Glomerular visceral epithelial cell (primary cell): ENCODE measurements around the gene DBF4B.
A peak's percentile ranks its signal among the peaks of the same experiment; 100 is the strongest.

ENCODE experiments used
- DNase-seq: peaks from one replicate; pipeline ENCODE4 v3.0.0-alpha.2; 2016; ENCODE audit errors: extremely low spot score

Gene DBF4B

DNA sequence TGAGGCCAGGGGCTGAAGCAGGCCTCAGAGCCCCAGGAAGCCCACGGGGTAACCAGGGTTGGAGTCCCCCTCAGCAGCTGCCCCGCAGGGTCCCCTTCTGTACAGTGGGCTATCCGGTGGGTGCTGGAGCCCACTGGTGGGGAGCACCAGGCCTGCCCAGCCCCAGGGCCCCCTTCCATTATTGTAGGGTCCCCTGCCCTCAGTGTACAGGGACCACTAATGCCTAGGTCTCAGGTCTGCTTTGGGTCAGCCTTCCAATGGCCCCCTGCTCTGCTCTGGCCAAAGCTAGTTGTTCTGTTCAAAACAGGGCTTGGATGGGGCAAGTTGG, 51.4 kb downstream of the DBF4B start:
- no peak for DNase-seq

DNA sequence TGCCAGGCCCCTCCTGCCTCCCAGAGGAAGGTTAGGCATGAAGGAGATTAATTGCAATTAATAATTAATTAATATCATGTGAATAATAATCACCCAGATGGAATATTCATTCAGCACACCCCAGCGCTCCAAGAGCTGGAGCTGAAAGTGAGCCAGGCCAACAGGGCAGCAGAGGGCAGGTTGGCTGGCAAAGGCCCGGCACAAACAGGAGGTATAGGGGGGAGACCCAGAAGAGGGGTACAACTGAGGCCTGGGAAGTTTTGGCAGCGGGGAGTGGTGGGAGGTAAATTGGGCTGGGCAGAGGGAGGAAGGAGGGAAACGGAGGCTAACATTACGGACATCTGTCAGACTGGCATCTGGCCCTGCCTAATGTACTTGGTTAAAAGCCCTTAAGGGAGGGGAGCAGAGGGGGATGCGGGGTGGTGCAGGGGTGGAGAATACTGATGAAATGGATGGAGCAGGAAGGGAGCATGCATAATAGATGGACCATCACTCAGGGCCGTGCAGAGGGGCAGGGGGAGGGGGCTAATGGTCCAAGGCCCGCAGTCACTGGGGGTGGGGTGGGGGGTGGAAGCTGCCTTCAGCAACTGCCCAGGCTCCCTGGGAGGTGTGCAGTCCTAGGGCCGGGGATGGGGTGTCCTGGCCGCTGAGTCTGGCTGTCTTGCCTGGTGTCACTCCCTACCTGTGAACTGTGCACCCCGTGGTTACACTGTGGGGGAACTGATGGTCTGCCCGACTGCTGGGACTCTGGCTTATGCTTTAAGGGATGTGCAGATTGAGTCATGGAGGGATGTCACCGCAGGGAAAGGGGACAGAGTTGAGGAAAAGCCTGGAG, 52.2 kb downstream of the DBF4B start:
- DNase-seq = no peak

DNA sequence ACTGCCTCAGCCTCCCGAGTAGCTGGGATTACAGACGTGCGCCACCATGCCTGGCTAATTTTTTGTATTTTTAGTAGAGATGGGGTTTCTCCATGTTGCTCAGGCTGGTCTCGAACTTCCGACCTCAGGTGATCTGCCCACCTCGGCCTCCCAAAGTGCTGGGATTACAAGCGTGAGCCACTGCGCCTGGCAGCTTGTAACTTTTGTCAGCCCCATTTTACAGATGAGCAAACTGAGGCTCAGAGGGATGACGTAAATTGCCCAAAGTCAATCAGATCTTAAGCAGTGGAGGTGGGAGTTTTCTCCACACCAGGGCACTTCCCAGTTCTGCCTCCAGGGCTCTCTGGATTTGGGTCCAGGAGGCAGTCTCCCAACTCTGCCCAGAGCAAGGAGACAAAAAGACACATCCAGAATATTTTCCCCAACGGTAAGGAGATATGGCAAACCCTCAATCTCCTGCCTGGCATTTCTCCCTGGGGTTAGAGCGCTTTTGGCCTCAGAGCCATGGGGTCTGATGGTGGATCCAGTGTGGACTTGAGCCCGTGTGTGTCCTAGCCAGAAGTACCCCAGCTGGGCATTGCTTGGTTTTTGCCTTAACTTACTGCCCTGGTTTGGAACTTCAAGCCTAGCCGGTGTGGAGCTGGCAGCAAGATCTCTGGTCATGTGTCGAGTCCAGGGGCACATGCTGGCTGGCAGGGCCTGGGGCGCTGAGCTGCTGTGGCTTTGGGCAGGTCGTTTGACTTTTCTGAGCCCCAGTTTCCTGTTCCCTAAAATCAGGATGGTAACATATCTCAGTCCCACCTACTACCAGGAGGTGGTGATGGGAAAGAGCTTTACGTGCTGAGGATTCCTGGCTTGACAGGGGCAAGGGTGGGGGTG, 53.7 kb downstream of the DBF4B start:
- DNase-seq = no peak

GRCh38 chr17:44763170-44763569, 54.7 kb downstream of the DBF4B start:
- DNase-seq = no peak

DNA sequence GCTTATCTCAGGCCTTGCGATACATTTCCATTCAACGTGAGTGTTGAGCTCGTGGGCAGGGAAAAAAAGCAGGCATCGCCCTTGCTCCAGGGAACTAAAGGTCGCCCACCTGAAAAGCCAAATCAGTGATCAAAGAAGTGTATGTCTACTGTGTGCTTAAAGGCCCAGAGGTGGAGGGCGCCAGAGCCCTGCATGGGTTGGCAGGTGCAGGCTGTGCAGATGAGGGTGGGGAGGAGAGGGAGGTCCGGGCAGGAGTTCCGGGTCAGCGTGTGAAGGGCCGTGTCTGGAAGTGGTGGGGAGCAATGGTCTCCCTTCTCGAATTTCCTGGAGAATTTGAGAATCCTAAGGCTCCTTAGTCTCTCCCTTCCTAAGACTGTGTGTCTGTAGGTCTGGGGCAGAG, 57.5 kb downstream of the DBF4B start:
- no peak for DNase-seq

- DNase-seq = no peak
Observed at GRCh38 chr17:44766409-44767038, 58.1 kb downstream of the DBF4B start.

DNA sequence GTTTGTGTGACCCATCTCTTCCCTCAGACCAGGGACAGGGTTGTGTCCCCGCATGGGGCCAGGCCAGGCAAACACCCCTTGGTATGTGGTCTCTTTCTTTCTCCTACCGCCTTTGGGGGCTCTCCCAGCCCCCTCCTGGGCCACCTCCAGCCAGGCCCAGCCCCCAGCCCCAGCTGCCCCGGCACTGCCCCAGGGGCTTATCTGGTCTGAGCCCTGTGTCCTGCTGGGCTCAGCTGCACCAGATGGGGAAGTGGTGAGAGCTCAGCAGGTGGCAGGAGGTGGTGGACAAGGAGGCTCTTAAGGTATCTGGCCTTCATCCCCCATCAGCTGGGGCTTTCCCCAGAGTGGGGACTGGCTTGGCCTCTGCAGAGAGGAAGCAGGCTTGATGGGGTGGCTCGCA, 59.0 kb downstream of the DBF4B start:
- DNase-seq = no peak

- DNase-seq = no peak
Observed at GRCh38 chr17:44768505-44769142, 60.2 kb downstream of the DBF4B start.

DNA sequence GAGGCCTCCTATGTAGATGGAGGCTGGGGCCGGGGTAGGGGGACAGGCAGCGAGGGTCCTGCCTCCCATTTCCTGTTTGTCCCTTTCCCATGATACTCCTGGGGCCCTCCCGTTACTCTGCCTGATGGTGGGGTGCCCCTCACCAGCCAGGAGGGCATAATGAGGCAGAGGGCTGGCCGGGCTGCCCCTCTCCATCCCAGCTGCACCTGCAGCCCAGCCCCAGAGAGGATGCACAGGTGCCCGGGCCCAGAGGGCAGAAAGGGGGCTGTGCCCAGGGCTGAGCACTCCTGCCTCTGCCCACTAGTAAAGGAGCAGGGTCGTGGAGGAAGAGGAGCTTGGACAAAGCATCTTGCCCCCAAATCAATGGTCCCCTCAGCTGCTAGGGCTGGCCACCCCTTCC, 60.8 kb downstream of the DBF4B start:
- DNase-seq = no peak

DNA sequence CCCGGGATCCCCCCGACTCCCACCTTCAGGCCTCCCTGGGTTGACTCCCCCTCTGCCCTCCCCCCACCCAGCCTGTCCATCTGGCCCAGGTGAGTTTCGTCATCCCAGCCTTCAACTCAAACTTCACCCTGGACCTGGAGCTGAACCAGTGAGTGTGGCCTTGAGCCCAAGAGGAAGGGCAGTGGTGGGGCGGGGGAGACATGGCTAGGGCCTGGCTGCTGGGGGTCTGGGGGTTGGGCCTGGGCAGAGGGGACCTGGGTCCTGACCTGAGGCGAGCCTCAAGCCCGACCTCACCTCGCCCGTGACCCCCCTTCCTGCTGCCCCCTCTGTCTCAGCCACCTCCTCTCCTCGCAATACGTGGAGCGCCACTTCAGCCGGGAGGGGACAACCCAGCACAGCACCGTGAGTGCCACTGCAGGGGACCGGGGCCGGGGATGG, 61.2 kb downstream of the DBF4B start:
- DNase-seq = no peak

GRCh38 chr17:44770166-44770925, 61.9 kb downstream of the DBF4B start:
- no peak for DNase-seq

- no peak for DNase-seq
Observed at GRCh38 chr17:44772308-44773045, 64.0 kb downstream of the DBF4B start.

GRCh38 chr17:44773140-44773539, 64.7 kb downstream of the DBF4B start:
- no peak for DNase-seq

DNA sequence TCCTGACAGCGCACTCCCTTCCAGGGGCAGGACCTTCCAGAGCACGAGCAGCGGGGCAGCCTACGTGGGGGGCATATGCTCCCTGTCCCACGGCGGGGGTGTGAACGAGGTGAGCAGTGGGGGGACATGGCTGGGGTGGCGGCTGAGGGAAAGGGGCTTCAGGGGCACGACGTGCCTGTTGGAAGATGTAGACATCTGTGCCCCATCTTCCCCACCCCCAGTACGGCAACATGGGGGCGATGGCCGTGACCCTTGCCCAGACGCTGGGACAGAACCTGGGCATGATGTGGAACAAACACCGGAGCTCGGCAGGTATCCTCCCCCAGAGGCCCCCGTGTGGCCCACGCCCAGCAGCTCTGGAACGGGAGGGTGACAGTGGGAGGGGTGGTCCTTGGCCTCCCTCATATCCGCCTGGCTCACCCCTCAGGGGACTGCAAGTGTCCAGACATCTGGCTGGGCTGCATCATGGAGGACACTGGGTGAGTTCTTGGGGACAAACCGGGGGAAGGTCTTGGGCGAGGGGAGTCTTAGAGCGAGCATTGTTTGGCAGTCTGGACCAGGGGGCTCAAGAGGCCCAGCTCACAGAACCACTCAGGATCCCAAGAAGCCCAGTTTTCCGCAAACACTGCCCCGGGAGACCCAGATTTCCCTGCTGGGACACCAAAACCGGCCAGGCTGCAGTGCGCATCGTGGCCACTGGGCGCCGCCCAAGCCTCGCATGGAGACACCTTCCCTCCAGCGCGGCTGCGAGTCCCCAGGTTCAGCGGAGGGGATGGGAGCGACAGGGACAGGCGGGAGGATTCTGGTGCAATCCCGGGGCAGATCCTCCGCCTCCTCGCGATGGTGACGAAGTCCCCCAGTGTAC, 66.0 kb downstream of the DBF4B start:
- DNase-seq = peak; percentile 87

GRCh38 chr17:44775136-44775837, 66.8 kb downstream of the DBF4B start:
- DNase-seq = peak; percentile 99

DNA sequence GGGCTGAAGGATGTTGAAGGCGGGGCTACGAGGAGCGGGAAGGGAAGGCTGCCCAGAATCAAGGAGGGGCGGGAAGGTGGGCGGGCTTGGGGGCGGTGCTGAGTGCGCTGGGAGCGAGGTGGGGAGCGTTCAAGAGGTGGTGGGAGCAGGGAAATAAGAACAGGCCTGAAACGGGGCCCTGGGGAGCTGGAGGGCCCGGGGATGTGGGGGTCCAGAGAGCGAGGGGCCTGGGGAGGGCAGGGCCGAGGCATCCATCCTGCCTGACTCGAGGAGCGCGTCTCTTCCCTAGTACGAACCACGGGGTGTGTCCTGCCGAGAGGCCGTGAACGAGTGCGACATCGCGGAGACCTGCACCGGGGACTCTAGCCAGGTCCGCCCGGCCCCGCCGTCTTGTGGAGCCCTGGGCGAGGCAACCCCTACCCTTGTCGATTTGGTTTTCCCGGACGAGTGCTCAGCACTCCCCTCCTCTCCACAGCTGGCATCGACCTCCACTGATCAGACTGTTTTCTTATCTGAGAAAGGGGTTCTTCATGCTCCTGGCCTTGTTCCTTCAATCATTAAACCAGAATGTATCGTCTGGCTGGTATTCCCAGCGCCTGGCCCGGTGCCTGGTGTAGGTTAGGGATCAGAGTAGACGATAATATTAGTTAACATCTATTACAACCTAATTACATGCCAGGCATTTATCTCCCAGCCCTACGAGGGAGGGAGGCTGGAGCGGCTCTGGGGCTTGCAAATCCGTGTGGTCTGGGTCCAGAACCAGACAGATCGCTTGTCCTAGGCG, 67.6 kb downstream of the DBF4B start:
- DNase-seq = no peak

DNA sequence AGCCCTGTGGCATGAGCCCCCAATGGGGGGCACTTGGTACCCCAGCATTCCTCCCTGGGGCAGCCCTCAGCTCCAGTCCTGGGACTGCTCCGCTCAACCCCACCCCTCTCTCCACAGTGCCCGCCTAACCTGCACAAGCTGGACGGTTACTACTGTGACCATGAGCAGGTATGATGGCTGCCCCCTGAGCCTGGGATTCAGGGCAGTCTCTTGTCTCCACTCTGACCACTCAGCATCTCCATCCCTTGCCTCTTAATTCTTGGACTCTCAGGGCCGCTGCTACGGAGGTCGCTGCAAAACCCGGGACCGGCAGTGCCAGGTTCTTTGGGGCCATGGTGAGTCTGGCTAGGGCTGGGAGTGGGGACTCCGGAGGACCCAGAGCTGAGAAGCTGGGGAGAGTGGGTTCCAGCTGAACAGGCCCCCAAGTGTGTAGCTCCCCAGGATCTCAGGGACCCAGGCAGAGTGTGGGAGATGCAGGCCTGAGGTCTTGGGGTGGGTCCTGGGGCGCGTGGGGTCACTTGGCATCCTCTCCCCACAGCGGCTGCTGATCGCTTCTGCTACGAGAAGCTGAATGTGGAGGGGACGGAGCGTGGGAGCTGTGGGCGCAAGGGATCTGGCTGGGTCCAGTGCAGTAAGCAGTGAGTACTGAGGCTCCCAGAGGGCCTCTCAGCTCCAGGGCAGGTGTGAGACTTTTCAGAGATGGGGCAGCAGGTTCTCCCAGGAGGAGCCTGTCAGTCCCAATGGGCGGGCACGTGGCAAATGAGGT, 68.3 kb downstream of the DBF4B start:
- DNase-seq = no peak
